Gastroesophageal sphincter (tissue), 2 donors: Measurements from ENCODE around the gene PHF21B.

Experiments used
- POLR2A ChIP-seq, 2 donors: fragments of 450-650 bp; IDR thresholded peaks; one replicate each; pipeline ENCODE4 v1.6.1; 2017; ENCODE audit warnings: antibody characterized with exemption in 2 of 2, mild to moderate bottlenecking in 2 of 2, moderate library complexity in 1 of 2
- POLR2AphosphoS5 ChIP-seq: sonication (generic); formaldehyde crosslinking; IDR thresholded peaks from one replicate; pipeline ENCODE4 v1.6.1; 2017; ENCODE audit warnings: antibody characterized with exemption

DNA sequence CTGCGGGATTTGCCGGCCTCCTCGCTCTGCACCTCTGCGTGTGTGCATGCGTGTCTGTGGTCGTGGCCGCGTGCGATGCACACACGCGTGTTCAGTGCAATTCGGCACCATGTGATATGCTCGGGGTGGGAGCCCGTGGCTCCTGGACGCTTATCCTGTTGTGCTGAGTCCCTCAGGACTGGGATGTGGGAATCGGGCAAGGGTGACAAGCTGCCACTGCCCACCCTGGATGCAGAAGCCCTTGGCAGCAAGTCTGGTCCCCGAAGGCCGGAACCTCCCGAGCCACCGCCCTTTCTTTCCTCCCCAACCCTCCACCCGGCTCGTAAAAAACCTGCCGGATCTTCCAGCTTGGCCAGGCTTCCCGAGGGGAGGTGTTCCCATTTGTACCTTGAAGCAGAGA is 128.2 kb downstream of the PHF21B start:
- TF ChIP-seq POLR2AphosphoS5, result no peak
- no peak for TF ChIP-seq POLR2A (IDR thresholded peaks at IDR 0.05)
